NOMO-1 treated with DMSO at 0.1 percent for 48 hours (cell line): Measurements from ENCODE around the gene SAP30.

Source experiments
- DNase-seq: peaks from one replicate; lab custom pipeline; 2025; ENCODE audit not compliant: unreplicated experiment; lab: John Stamatoyannopoulos, UW

Gene SAP30

GRCh38 chr4:173370477-173371291 is at the start of gene SAP30:
Gene SAP30, plus strand, starts transcription at chr4:173370954. Its CDS starts 229 bp downstream, at chr4:173371183.
- DNase-seq: peak; percentile 97

GRCh38 chr4:173325007-173325736 is 45.6 kb upstream of the SAP30 start:
- no peak for DNase-seq

- DNase-seq: no peak
Observed at GRCh38 chr4:173328236-173328901, 42.4 kb upstream of the SAP30 start.

- DNase-seq: no peak
Observed at GRCh38 chr4:173330590-173330989, 40.2 kb upstream of the SAP30 start.

GRCh38 chr4:173332021-173332487 is 38.7 kb upstream of the SAP30 start:
- DNase-seq: peak; percentile 62

GRCh38 chr4:173332963-173333657 is 37.6 kb upstream of the SAP30 start:
- no peak for DNase-seq

- no peak for DNase-seq
Observed at GRCh38 chr4:173333658-173334084, 37.1 kb upstream of the SAP30 start.

GRCh38 chr4:173334085-173334890 is 36.5 kb upstream of the SAP30 start, which contains the start of gene HMGB2:
Gene HMGB2, minus strand, starts transcription at chr4:173334358. Its CDS starts 709 bp downstream, at chr4:173333649.
- DNase-seq: peak; percentile 99

- DNase-seq: peak; percentile 71
Observed at GRCh38 chr4:173334891-173335752, 35.6 kb upstream of the SAP30 start.

- DNase-seq: no peak
Observed at GRCh38 chr4:173337463-173337862, 33.3 kb upstream of the SAP30 start.

GRCh38 chr4:173343832-173344397 is 26.8 kb upstream of the SAP30 start:
- DNase-seq: no peak

- DNase-seq: peak; percentile 21
Observed at GRCh38 chr4:173345648-173346047, 25.1 kb upstream of the SAP30 start.

GRCh38 chr4:173346074-173346473 is 24.7 kb upstream of the SAP30 start:
- DNase-seq: no peak

- DNase-seq: no peak
Observed at GRCh38 chr4:173347467-173347866, 23.3 kb upstream of the SAP30 start.

GRCh38 chr4:173357939-173358338 is 12.8 kb upstream of the SAP30 start:
- DNase-seq: no peak

GRCh38 chr4:173360587-173361221 is 10.1 kb upstream of the SAP30 start:
- no peak for DNase-seq

- DNase-seq: no peak
Observed at GRCh38 chr4:173362666-173363065, 8.1 kb upstream of the SAP30 start.

- no peak for DNase-seq
Observed at GRCh38 chr4:173365359-173365996, 5.3 kb upstream of the SAP30 start.
